ENCODE data around the gene ANKDD1B. TPM values are rescaled to one million over a fixed set of nuclear protein-coding genes. Genes with fewer than 3 reads are reported as not detected.

ANKDD1B gene
- polyA plus RNA-seq, 3 donors, result 0.32 TPM; not detected in 2

DNA sequence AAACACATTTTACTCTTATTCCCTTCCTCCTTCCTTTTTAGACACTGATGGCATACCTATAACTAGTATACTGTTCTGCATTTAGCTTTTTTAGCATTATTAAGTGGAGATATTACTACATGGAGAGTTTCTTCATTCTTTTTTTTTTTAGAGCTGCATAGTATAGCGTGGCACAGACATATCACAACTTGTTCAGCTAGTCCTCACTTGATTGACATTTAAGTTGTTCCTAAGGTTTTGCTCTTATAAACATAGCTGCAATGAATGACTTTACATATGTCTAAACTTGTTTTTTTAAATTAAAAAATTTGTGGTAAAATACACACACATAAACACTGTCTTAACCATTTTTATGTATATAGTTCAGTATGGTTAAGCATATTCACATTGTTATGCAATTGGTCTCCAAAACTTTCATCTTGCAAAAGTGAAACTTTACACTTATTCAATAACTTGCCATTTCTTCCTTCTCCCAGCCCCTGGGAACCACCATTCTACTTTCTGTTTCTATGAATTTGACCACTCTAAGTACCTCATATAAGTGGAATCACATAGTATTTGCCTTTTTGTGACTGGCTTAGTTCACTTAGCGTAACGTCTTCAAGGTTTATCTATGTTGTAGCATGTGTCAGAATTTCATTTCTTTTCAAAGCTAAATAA is 48.7 kb downstream of the ANKDD1B start:
- Mint-ChIP-seq H3K27ac (peak overlapping the region; percentile 77 to 92 (median 89)), H3K36me3 (no peaks in the 10 kb centered on the region), H3K4me1 (peaks cover 27% of the 10 kb centered on the region), H3K27me3 (ENCODE audit: low read depth in 3 of 3) (peaks cover 0 to 3% (median 1%) of the 10 kb centered on the region in 3 donors), H3K4me3 (peak overlapping the region; percentile 56 to 81), H3K9me3 (peaks cover 0 to 3% (median 0%) of the 10 kb centered on the region in 7 donors)
- Histone ChIP-seq H2AFZ (ENCODE audit: insufficient read depth, low read depth, low read length, poor library complexity, severe bottlenecking) (peak overlapping the region; percentile 53), H3K4me2 (replicated peaks; ENCODE audit: extremely low read depth, low read length, poor library complexity, severe bottlenecking) (peak overlapping the region; percentile 54), H3K79me2 (ENCODE audit: insufficient read depth, low read length) (no peaks in the 10 kb centered on the region), H3K36me3 (replicated peaks in 1 of 2; ENCODE audit: control insufficient read depth in 1 of 2, insufficient read depth in 2 of 2, low read length in 2 of 2) (no peaks in the 10 kb centered on the region), H4K20me1 (ENCODE audit: insufficient read depth, low read length) (no peaks in the 10 kb centered on the region), H3K9ac (ENCODE audit: insufficient read depth, low read length, poor library complexity, severe bottlenecking) (peak overlapping the region; percentile 2), H3K9me3 (replicated peaks in 1 of 2; ENCODE audit: control insufficient read depth in 1 of 2, insufficient read depth in 1 of 2, low read length in 2 of 2) (no peaks in the 10 kb centered on the region), H3K27me3 (ENCODE audit: control insufficient read depth in 2 of 2, insufficient read depth in 2 of 2, low read length in 2 of 2) (no peaks in the 10 kb centered on the region), H3K27ac (ENCODE audit: low read depth in 1 of 2, low read length in 2 of 2) (peak overlapping the region in 1 of 2 donors; percentile 81), H3K4me3 (replicated peaks in 1 of 3; ENCODE audit: low read depth in 2 of 3, low read length in 3 of 3) (peak overlapping the region in 2 of 3 experiments; percentile 25 to 60), H3K4me1 (ENCODE audit: control insufficient read depth in 1 of 2, insufficient read depth in 2 of 2, low read length in 2 of 2) (peaks cover 23 to 25% of the 10 kb centered on the region in 2 donors)
- intact Hi-C loops (cut with micrococcal nuclease), result loop anchor here in 1 of 2 donors (10.0 kb wide), 2 partner anchors 165 to 425 kb away; partner anchors contain the start of gene ANKRD31
- TF ChIP-seq, protein P1, sequence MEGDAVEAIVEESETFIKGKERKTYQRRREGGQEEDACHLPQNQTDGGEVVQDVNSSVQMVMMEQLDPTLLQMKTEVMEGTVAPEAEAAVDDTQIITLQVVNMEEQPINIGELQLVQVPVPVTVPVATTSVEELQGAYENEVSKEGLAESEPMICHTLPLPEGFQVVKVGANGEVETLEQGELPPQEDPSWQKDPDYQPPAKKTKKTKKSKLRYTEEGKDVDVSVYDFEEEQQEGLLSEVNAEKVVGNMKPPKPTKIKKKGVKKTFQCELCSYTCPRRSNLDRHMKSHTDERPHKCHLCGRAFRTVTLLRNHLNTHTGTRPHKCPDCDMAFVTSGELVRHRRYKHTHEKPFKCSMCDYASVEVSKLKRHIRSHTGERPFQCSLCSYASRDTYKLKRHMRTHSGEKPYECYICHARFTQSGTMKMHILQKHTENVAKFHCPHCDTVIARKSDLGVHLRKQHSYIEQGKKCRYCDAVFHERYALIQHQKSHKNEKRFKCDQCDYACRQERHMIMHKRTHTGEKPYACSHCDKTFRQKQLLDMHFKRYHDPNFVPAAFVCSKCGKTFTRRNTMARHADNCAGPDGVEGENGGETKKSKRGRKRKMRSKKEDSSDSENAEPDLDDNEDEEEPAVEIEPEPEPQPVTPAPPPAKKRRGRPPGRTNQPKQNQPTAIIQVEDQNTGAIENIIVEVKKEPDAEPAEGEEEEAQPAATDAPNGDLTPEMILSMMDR (IDR thresholded peaks at IDR 0.05), result no peak
- no CpG with 5 or more reads among the region's 3 CpGs for WGBS (ENCODE audit: insufficient coverage)
- peak in 2 of 3 donors; percentile 5 to 19 for DNase-seq

DNA sequence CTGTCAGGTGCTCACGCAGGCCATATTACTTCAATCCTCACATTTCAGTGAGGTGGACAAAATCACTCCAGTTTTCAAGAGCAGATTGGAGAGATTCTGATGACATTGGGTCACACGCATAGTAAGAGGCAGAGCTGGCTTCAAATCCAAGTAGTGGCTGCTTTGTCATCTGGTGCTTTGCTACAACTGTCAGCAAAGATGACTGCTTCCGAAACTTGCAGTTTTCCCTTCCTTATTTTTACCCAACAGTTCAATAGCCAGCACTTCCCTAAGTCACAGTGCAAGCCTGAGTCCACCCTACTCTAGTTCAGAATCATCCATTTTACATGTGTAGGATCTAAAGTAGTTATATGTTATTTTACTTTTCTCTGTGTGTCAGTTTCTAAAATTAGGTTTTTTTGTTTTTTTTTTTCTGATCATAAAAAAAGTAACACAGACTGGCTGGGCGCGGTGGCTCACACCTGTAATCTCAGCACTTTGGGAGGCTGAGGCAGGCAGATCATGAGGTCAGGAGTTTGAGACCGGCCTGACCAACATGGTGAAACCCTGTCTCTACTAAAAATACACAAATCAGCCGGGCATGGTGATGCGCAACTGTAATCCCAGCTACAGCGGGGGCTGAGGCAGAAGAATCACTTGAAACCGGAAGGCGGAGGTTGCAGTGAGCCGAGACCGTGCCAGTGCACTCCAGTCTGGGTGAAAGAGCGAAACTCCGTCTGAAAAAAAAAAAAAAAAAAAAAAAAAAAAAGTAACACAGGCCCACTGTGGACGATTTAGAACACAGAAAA is 49.6 kb downstream of the ANKDD1B start:
- H3K36me3 ChIP-seq (replicated peaks in 1 of 2; ENCODE audit: control insufficient read depth in 1 of 2, insufficient read depth in 2 of 2, low read length in 2 of 2), result no peaks in the 10 kb centered on the region
- intact Hi-C loops (cut with micrococcal nuclease), result loop anchor here in 1 of 2 donors (10.0 kb wide), 2 partner anchors 166 to 426 kb away; partner anchors contain the start of gene ANKRD31
- Mint-ChIP-seq H3K27me3 (ENCODE audit: low read depth in 3 of 3) (peaks cover 0 to 1% (median 0%) of the 10 kb centered on the region in 3 donors), H3K9me3 (peaks cover 0 to 3% (median 0%) of the 10 kb centered on the region in 7 donors), H3K36me3 (no peaks in the 10 kb centered on the region), H3K4me3 (peak overlapping the region; percentile 43 to 81), H3K27ac (peak overlapping the region; percentile 77 to 92 (median 89)), H3K4me1 (peaks cover 29% of the 10 kb centered on the region)
- peak overlapping the region in 2 of 3 experiments; percentile 25 to 60 for H3K4me3 ChIP-seq (replicated peaks in 1 of 3; ENCODE audit: low read depth in 2 of 3, low read length in 3 of 3)
- H3K27me3 ChIP-seq (ENCODE audit: control insufficient read depth in 2 of 2, insufficient read depth in 2 of 2, low read length in 2 of 2), result no peaks in the 10 kb centered on the region
- peaks cover 23 to 25% of the 10 kb centered on the region in 2 donors for H3K4me1 ChIP-seq (ENCODE audit: control insufficient read depth in 1 of 2, insufficient read depth in 2 of 2, low read length in 2 of 2)
- 76% methylated on average over 9 of the region's 16 CpGs for WGBS (ENCODE audit: insufficient coverage)
- peak overlapping the region; percentile 2 for H3K9ac ChIP-seq (ENCODE audit: insufficient read depth, low read length, poor library complexity, severe bottlenecking)
- TF ChIP-seq, protein P1 (IDR thresholded peaks at IDR 0.05), result no peak
- no peaks in the 10 kb centered on the region for H3K79me2 ChIP-seq (ENCODE audit: insufficient read depth, low read length)
- H3K4me2 ChIP-seq (replicated peaks; ENCODE audit: extremely low read depth, low read length, poor library complexity, severe bottlenecking), result peak overlapping the region; percentile 54
- H3K9me3 ChIP-seq (replicated peaks in 1 of 2; ENCODE audit: control insufficient read depth in 1 of 2, insufficient read depth in 1 of 2, low read length in 2 of 2), result no peaks in the 10 kb centered on the region
- H4K20me1 ChIP-seq (ENCODE audit: insufficient read depth, low read length), result no peaks in the 10 kb centered on the region
- DNase-seq, result peak; percentile 57 to 74 (median 66)
- H2AFZ ChIP-seq (ENCODE audit: insufficient read depth, low read depth, low read length, poor library complexity, severe bottlenecking), result peak overlapping the region; percentile 53
- peak overlapping the region; percentile 10 to 81 for H3K27ac ChIP-seq (ENCODE audit: low read depth in 1 of 2, low read length in 2 of 2)
